ENCODE measurements around the gene SDCBP2.

GRCh38 chr20:1278993-1279392, 49.9 kb downstream of the SDCBP2 start:
- TF ChIP-seq CTCF (IDR thresholded peaks at IDR 0.05) (no peak), POLR2A (IDR thresholded peaks at IDR 0.05) (no peak)
